GM18498 (cell line): ENCODE measurements around the gene OSGEPL1.
"Not testable (repeated sequence)": the region's sequence is repeated elsewhere in the genome, so short reads cannot be mapped to it uniquely, and the experiment has no call there.

Source experiments
- ATAC-seq: cut with Tn5 transposase; IDR thresholded peaks from one replicate; pipeline ENCODE4 v1.9.1; 2021; ENCODE audit warnings: mild to moderate bottlenecking, moderate library complexity; ENCODE audit not compliant: unreplicated experiment

The OSGEPL1 gene

GRCh38 chr2:189762551-189763298, at the start of gene OSGEPL1:
Gene OSGEPL1, minus strand, starts transcription at chr2:189762792. Its CDS starts 1,152 bp downstream, at chr2:189761640.
- ATAC-seq: peak; percentile 97

GRCh38 chr2:189803431-189803830, 40.8 kb upstream of the OSGEPL1 start:
- ATAC-seq: no peak

GRCh38 chr2:189802396-189802912, 39.9 kb upstream of the OSGEPL1 start:
- no peak for ATAC-seq

- ATAC-seq: no peak
These were observed 36.9 kb upstream of the OSGEPL1 start for GRCh38 chr2:189799531-189799930.

- ATAC-seq: no peak
These were observed 36.4 kb upstream of the OSGEPL1 start for GRCh38 chr2:189799030-189799331.

- ATAC-seq: peak; percentile 67
These were observed 35.9 kb upstream of the OSGEPL1 start for GRCh38 chr2:189798312-189799029.

GRCh38 chr2:189797902-189798301, 35.3 kb upstream of the OSGEPL1 start:
- no peak for ATAC-seq

- no peak for ATAC-seq
These were observed 31.7 kb upstream of the OSGEPL1 start for GRCh38 chr2:189794310-189794709.

- no peak for ATAC-seq
These were observed 28.9 kb upstream of the OSGEPL1 start for GRCh38 chr2:189791338-189792042.

GRCh38 chr2:189783927-189784867, 21.6 kb upstream of the OSGEPL1 start, which contains the start of the genes ORMDL1 and PMS1:
Gene ORMDL1, minus strand, starts transcription at chr2:189784339. Its CDS starts 1,744 bp downstream, at chr2:189782595.
Gene PMS1, plus strand, starts transcription at chr2:189784450. Its CDS starts 7,360 bp downstream, at chr2:189791810.
- peak; percentile 95 for ATAC-seq

GRCh38 chr2:189783451-189783926, 20.9 kb upstream of the OSGEPL1 start:
- ATAC-seq: peak; percentile 13

GRCh38 chr2:189782221-189782671, 19.7 kb upstream of the OSGEPL1 start:
- no peak for ATAC-seq

- ATAC-seq: no peak
These were observed 9.6 kb upstream of the OSGEPL1 start for GRCh38 chr2:189772212-189772611.

- ATAC-seq: no peak
These were observed 8.2 kb upstream of the OSGEPL1 start for GRCh38 chr2:189770590-189771322.

- ATAC-seq: no peak
These were observed 1.5 kb upstream of the OSGEPL1 start for GRCh38 chr2:189763908-189764661.

- no peak for ATAC-seq
These were observed 402 bp downstream of the OSGEPL1 start for GRCh38 chr2:189762229-189762550.

- not testable (repeated sequence) for ATAC-seq
These were observed 2.4 kb downstream of the OSGEPL1 start for GRCh38 chr2:189760154-189760553.

GRCh38 chr2:189756311-189756952, 6.2 kb downstream of the OSGEPL1 start:
- no peak for ATAC-seq
